GM21381 (cell line): ENCODE measurements around the gene SLC39A3.

Experiments
- ATAC-seq: cut with Tn5 transposase; IDR thresholded peaks from one replicate; pipeline ENCODE4 v1.9.1; 2021; ENCODE audit warnings: mild to moderate bottlenecking, moderate library complexity; ENCODE audit not compliant: unreplicated experiment

SLC39A3 gene

DNA sequence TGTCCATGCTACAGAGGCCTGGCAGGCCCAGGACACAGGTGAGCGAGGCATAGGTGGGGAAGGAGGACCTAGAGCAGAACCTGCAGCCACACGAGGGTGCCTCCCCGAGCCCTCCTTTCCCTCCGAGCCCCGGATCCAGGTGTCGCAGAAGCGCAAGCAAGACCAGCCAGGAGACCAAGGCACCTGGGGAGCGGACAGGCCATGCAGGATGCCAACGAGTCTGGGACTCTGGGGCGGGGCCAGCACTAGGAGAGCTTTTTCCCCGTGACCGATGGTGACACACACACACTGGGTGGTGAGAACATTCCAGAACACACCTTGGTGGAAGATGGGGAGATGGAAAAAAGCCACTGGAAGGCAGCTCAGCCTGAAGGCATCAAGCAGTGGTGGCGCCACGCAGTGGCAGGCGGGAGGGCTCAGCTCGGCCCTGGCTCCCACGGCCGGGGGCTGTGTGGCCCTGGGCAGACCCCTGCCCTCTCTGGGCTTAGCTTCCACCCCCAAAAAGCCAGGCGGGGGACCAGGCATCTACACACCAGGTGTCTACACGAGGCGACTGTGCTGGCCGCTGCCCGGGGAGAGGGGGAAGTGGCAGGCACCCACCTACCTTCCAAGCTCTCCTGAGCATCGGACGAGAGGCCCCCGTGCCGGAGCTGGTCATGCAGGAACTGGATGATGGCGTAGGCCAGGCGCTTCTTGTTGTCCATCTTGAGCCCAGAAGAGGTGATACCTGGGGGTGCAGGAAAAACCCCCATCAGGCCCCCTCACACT, 28.7 kb upstream of the SLC39A3 start:
- no peak for ATAC-seq

DNA sequence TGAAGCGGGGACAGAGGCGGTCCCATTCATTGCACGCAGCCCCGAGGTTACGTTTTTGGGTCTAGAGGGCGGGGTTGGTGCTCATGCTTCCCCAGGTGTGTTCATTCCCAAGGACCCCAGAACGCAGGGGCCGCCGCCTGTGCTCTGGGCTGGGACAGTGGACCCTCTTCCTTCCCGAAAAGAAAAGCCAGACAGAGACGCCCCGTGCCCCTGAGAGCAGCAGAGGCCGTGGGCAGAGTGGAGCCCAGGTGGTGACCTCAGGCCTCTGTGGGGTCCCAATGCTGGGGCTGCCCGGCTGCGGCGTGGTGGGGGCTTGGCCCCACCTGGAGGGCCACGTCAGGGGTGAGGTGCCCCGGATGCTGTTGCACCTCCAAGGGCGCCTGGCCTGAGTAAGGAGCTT, 27.9 kb upstream of the SLC39A3 start:
- ATAC-seq = no peak

DNA sequence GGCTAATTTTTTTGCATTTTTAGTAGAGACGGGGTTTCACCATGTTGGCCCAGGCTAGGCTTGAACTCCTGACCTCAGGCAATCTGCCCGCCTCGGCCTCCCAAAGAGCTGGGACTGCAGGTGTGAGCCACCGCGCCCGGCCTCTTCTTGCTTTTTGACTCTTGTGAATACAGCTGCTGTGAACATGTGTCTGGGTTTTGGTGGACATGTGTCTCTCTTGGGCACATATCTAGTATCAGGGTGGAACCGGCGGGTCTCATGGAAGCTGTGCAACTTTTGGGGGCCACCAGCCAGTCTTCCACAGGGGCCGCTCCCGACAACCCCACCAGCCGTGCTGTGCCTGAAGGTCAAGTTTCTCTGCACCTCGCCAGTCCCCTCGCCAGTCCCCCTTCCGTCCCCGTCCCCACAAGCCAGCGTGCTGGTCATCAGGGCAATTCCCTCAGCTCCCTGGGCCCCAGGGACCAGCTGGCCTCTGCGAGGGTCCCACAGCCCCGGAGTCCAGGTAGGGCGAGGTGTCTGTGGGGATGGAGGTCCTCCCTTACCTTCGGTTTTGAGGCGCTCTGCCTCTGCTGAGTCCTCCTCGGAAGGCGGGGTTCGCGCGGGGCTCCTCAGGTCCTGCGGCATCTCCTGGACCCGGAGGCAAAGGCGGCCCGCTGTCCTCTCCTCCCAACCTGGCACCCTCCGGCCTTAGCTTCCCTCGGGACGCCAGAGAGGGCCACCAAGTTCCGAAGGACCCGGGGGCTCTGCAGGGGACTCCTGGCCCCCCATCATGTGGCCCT, 27.0 kb upstream of the SLC39A3 start:
- ATAC-seq = no peak

DNA sequence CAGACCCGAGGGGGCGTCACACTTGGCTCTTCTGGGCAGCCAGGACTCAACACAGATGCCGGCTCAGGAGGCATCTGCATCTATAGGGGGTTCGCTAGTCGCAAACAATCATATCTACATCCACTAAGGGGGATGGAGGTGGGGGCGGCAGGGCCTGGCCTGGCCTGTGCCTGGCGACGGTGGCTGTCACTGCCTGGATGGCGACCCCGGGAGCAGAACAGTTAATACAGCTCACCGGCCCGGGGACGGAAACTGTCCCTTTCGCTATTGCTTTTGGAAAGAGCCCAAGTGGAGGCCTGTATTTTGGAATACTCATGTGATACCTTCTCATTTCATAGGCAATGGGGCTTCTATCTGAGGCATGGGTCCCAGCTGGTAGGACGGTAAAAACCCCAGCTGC, 25.6 kb upstream of the SLC39A3 start:
- ATAC-seq = no peak

DNA sequence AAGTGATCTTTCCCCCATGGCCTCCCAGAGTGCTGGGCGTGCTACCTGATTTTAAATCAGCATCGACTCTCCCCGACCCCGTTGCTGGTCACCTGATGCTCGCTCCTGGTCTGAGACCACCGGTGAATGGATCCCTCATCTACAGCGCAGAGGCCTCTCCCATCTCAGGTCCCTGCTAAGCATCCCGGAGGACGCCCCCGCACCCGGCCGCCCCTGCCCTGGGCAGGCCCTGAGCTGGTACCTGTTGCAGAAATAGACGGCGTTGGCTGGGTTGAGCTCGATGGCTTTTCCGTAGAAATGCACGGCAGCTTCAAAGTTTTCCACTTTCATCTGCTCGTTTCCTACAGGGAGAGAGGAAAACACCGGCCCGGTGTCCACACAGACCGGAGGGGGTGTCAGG, 25.1 kb upstream of the SLC39A3 start:
- ATAC-seq = no peak

DNA sequence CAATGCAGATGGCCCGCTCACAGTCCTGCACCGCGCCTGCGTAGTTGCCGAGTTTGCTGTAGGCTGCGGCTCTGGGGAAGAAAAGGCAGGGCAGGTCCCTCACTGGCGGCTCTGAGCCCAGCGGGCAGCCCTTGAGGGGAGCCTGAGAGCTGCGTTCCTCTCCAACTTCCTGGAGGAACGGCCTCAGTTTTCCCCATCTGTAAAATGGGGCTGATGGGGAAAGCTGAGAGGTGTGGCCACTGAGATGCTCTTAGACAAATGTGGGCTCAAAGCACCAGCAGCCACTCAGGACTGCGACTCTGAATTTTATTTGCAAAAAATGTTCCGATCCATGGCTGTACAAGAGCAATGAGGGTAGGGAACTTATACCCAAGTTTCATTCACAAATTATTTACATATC, 23.9 kb upstream of the SLC39A3 start:
- ATAC-seq = no peak

DNA sequence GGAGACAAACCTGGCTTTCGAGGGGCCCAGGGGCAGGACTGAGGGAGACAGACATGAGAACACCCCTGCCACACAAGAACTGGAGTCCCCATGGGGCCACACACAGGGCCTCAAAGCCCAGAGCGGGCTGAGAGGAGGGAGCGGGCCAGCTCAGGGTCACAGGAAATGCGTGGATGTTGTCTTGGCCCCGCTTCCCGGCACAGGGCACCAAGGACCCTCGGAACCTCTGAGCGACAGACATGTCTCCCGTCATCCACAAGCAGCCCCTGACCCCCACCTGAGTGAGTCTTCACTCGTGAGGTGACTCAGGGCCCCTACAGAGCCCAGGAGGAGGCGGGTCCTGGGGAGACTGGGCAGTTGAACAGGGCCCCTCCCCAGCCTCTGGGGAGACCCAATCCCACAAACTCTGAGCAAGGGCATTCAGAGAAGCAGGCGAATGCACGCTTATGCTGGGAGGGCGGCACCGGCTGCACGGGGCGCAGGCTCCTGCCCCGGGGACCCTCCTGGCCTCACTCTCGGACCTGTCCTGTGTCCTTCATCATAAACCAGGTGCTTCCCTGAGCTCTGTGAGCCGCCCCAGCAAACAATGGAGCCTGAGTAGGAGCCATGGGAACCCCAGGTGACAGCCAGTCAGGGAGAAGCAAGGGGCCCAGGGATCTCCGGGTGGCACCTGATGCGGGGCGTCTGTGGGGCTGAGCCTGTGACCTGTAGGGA, 23.1 kb upstream of the SLC39A3 start:
- no peak for ATAC-seq

DNA sequence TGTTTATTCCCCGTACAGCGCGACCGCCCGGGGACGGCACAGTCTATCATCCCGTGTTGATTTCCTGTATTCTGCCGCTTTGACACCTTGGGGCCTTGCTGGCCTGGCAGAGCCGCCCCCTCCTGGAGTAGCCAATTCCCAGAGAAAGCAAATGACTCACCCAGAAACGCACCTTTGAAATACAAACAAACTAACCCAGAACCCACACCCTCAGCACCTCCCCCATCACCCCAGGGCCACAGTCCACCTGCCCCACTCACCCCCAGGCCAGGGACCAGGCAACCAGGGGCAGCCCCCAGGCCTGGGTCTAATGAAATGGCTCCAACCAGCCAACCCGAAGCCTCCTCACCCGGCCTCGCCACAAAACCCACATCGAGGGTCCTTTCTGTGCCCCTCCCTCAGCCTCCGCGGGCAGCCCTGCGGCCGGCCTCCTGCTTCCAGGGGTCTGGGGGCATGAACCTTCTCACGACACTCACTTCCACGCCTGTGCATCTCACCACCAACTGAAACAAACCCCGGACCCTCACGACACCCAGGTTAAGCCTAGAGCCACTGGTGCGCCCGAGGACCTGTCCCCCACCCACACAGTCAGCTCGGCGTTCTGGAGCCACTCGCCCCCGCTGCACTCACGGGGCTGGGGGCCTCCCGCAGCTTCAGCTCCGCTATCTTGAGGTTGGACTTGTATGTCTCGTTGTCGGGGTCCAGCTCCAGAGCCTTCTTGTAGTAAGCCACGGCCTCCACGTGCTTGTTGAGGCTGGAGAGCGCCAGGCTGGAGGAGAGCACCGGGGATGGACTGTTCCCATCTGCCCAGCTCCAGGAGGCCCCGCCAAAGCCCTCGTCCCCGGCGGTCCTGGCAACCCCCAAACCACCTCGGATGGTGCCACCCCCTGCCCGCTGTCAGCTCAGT, 22.3 kb upstream of the SLC39A3 start:
- no peak for ATAC-seq

DNA sequence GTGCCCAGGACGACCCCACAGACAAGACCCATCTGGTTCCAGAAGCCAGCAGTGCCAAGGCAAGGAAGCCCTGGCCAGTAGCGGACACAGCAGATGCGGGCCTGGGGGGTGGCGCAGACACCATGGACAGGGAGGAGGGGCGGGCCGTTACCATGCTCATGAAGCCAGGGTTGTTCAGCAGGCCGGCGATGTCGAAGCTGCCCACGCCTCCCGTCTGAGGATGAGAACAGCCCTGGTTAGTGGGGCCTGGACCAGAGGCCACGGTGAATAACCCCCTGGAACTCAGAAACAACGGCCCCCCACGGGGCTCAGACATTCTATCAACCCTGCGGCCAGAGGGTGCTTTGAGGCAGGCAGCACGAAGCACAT, 21.5 kb upstream of the SLC39A3 start:
- ATAC-seq = no peak

DNA sequence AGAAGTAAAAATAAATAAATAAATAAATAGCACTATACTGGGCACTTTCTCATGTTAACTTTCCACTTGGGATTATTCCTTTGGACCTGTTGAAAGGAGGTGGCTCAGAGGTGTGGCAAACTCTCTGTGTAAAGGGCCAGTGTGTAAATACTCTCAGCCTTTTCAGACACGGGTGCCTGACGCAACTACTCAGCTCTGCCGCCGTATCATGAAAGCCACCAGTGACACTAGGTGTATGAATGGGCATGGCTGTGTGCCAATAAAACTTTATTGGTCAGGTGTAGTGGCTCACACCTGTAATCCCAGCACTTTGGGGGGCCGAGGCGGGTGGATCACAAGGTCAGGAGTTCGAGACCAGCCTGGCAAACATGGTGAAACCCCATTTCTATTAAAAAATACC, 20.1 kb upstream of the SLC39A3 start:
- no peak for ATAC-seq

DNA sequence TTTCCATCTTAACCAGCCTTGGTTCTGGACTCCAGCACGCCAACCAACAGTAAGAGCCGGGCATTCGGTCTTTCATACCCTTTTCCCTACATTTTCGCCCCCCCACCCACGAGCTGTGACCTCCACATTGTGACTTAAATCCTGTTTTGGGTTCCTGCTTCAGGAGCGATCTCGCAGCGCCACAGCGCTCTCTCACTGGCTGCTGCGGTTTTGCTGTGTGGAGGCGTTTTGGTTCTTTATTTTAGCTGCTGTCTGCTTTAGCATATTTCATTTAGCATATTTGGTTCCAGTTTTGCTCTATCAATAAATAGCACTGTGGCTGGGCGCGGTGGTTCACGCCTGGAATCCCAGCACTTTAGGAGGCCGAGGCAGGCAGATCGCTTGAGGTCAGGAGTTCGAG, 19.5 kb upstream of the SLC39A3 start:
- ATAC-seq = no peak

DNA sequence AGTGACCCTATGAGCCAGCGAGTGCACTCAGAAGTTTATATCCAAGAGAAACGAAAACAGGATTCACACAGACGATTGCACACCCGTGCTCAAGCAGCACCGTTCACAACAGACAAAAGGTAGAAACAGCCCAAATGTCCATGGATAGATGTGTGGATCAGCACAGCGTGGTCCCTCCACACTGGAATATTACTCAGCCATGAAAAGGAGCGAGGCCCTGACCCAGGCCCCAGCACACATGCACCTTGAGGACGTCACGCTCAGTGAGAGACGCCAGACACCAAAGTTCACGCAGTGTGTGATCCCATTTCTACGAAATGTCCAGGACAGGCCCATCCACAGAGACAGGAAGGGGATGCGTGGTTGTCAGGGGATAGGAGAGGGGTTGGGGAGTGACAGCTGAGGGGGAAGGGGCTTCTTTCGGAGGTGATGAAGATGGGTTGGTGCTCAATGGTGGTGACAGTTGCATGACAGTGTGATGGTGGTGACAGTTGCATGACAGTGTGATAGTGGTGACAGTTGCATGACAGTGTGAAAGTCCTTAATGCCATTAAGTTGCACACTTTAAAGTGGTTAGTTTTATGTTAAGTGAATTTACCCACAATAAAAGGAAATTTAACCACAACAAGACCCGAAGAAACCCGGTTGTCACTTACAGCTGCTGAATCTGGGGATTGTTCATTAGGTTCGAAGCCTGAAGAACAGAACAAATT, 18.9 kb upstream of the SLC39A3 start:
- ATAC-seq = no peak

DNA sequence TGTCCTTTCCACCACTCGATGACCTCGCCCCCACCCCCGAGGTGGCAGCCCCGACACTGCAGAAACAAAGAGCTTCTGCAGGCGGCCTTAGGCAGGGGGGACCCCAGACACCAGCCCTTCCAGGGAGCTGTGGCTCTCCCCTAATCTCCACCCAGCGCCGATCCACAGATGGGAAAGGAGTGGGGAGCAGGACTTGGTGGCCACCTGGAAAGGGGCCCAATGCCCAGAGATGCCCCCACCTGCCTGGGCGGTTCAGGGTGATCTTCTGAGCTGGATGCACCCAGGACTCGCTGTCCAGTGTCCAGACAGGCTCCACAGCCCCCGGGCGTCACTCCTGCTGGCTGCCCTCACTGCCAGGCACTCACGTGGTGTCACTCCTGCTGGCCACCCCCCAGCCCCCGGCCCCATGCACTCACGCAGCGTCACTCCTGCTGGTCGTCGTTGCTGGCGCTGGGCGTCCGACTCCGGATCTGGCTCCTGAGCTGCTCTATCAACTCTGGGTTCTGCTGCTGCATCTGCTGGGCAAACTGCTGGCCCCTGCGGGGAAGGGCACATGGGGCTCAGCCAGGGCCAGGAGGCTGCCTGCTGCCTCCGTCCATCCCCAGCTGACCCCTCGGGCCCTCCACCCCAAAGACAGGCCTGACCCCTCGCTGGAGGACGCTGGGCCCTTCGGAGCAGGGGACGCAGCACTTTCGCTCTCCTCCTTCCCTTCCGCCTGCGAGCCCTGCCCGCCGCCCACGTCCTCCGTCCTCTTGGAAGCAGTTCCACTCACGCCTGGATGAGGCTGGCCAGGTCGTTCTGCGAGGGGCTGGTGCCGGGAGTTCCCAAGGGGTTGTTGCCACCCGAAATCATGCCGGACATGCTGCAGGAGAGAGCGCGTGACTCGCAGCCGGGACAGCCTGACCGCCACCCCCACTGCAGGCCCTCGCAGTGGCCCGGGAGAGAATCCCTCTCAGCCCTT, 17.4 kb upstream of the SLC39A3 start:
- ATAC-seq = no peak

DNA sequence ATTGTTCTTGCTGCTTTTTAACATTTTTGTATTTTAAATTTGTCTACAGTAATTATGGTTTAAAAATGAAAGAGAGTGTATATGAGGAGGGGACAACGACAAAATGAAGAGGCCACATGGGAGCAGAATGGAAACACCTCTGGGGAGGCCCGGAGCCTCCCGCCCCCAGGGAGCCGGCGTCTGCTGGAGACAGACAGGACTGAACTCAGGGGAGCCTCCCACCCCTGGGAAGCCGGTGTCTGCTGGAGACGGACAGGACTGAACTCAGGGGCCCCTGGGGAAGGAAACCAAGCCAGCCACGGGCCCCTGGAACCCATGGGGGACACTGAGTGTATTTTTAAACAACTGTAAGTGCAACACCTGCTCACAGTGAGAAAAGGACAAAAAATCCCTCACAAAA, 16.7 kb upstream of the SLC39A3 start:
- no peak for ATAC-seq

DNA sequence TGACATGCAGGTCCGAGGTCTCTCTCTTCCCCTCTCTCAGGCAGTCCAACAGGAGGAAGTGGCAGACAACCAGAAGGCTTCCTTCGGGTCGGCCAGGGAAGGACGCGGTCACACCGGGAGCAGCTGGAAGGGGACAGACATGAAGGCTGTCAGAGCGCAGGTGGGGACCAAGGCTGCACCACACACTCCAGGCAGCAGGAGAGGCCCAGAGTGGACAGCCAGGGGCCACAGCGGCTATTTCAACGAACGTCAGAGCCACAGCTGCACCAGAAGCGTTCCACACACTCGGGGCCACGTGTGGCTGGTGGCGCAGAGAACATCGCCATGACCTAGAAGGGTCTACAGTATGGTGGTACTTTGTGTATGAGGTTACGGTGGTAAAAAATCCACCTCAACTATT, 16.0 kb upstream of the SLC39A3 start:
- no peak for ATAC-seq

DNA sequence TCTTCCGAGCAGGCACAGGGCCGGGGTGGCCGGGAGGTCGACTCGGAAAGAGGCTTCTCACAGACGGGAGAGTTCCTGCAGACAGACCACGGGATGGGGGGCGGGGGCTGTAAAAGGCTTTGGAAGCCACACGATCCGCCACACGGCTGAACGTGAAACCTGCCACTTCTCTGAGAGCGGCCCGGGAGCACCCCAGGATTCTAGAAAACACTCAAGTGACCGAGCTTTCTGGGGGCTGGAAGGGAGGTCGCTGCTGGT, 15.6 kb upstream of the SLC39A3 start:
- ATAC-seq = no peak

DNA sequence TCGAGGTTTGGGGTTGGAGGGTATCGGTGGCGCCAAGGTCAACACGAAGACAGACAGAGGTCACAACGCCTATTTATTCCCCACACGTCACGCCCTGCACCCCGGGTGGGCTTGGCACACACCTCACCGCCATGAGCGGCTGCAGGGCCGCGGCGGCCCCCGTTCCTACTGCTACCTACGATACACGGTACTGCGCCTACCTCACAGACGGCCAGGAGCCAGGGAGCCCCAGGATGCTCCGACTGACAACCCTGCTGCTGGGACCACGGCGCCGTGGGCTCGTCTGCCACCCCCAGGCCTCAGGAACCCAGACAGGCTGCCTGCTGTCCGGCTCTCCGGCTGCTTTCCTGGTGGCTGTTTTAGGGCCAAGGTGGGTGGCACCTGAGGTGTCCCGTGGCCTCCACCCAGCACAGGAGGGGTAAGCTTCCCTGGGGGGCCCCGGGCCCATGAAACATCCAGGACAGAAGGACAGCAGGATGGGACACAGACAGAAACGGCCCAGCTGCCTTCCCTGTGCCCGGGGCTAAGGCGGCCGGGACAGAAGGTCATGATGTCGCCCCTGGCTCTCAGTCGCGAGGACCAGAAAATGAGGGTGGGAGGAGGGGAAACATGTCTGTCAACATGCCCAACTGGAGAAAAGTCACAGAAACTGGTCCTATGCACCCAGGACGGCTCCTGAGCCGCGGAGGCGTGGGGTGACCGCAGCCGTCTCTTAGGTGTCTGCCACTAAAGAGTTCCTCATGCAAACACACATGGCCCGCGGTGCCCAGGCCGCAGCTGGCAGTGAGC, 15.0 kb upstream of the SLC39A3 start:
- ATAC-seq = no peak

DNA sequence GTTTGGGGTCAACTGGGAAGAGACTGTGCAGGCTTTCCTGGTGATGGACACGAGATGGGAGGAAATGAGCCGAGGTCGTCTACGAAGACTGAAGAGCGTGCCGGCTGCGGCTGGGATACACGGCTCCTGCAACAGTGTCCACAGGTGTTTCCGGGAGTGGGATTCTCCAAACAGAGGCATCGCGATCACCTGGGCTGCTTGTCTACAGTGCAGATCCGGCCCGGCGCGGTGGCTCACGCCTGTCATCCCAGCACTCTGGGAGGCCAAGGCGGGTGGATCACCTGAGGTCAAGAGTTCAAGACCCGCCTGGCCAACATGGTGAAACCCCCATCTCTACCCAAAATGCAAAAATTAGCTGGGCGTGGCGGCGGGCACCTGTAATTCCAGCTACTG, 11.6 kb upstream of the SLC39A3 start:
- ATAC-seq = no peak
